Sciatic nerve (tissue), 2 donors: Measurements from ENCODE around the gene EXOSC7. TPM values are rescaled to one million over a fixed set of nuclear protein-coding genes. Genes with fewer than 3 reads are reported as not detected.

Experiments
- ATAC-seq: fragments of 200-7000 bp; cut with Tn5 transposase; one replicate; pipeline ENCODE4 v1.9.1; 2020; ENCODE audit warnings: mild to moderate bottlenecking, moderate library complexity
- DNase-seq: peaks from one replicate; pipeline ENCODE4 v3.0.0-alpha.2; 2020; ENCODE audit warnings: low spot score
- intact Hi-C: fragments of 100-400 bp; cut with DNase I; formaldehyde crosslinking; loops from one replicate; pipeline ENCODE4 v1.14.2; 2022
- total RNA-seq: library from RNA; stranded (reverse); fragmentation: NEBNext Ultra II Directional; extraction: Animal tissue kit (Norgen Biotek cat#: 25700); gene quantifications from one replicate; pipeline ENCODE4 v1.2.1, GENCODE V29; 2021
- donor health status: DM: no; HTN: no; CAD: no.
- donor health status: DM: no; HTN: no; CAD: no.

EXOSC7 gene
- total RNA-seq, 1 donor from 2014 or later, result 36.9 TPM

- intact Hi-C loops, result no loop called here
- DNase-seq (peak; percentile 66), ATAC-seq (peak; percentile 85)
Observed at GRCh38 chr3:45011756-45012508, 35.9 kb downstream of the EXOSC7 start.

DNA sequence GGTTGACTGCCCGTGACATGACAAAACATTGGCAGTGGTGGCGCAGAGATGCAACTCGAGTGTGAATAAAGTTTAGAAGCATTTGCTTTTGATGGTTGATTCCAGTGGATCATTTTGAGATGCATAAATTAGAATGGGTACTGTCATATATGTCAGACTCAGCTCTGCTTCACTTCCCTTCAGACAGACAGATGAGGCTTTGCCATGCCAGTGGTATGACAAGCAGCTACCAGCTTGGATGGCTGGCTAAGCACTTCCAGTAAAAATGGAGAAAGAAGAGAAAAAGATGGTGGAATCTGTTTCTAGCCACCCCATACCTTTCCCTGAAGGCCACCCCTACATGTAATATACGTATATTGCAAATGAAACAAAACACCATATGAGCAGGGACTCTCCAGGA is 36.5 kb downstream of the EXOSC7 start:
- intact Hi-C loops, result no loop called here
- DNase-seq (no peak), ATAC-seq (no peak)

- ATAC-seq (no peak), DNase-seq (no peak)
- intact Hi-C loops, result no loop called here
Observed at GRCh38 chr3:45016916-45017315, 40.9 kb downstream of the EXOSC7 start.

GRCh38 chr3:45017821-45018220 is 41.8 kb downstream of the EXOSC7 start:
- DNase-seq (no peak), ATAC-seq (no peak)
- intact Hi-C loops, result no loop called here

GRCh38 chr3:45020534-45020933 is 44.5 kb downstream of the EXOSC7 start:
- ATAC-seq, result no peak
- DNase-seq, result no peak

GRCh38 chr3:45021524-45022297 is 45.7 kb downstream of the EXOSC7 start:
- intact Hi-C loops, result no loop called here
- ATAC-seq, result peak; percentile 90
- peak; percentile 77 for DNase-seq

More at GRCh38 chr3:45020534-45020933, 44.5 kb downstream of the EXOSC7 start:
- intact Hi-C loops, result no loop called here

DNA sequence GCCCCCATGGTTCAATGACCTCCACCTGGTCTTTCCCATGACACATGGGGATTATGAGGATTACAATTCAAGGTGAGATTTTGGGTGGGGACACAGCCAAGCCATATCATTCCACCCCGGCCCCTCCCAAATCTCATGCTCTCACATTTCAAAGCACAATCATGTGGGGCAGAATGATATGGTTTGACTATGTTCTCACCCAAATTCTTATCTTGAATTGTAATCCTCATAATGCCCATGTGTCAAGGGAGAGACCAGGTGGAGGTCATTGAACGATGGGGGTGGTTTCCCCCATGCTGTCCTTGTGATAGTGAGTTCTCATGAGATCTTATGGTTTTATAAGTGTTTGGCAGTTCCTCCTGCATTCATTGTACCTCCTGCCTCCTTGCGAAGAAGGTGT is 47.6 kb downstream of the EXOSC7 start:
- DNase-seq (no peak), ATAC-seq (no peak)
- intact Hi-C loops, result no loop called here

- ATAC-seq, result peak; percentile 26
- DNase-seq, result no peak
- intact Hi-C loops, result no loop called here
Observed at GRCh38 chr3:45024542-45025255, 48.7 kb downstream of the EXOSC7 start.

DNA sequence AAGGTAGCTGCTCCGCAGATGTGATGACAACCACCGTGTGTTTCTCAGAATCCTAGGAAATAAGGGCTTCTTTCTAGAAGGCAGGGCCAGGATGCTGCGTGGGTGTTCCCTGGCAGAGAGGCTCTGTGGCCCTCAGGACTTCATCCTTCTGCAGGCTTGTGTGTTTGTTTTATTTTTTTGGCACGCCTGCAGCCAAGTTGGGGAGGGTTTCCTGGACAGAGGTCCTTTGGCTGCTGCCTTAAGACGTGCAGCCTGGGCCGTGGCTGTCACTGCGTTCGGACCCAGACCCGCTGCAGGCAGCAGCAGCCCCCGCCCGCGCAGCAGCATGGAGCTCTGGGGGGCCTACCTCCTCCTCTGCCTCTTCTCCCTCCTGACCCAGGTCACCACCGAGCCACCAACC is 50.0 kb downstream of the EXOSC7 start, which contains the start of gene CLEC3B:
CLEC3B (plus strand) TSS at position 266 of the 400 bp plus-strand sequence; CDS start at position 326, 60 bp downstream.
- DNase-seq (peak; percentile 77), ATAC-seq (peak; percentile 77)
- intact Hi-C loops, result no loop called here

- peak; percentile 77 for ATAC-seq
- intact Hi-C loops, result no loop called here
- DNase-seq, result peak; percentile 69
Observed at GRCh38 chr3:45026957-45027356, 50.9 kb downstream of the EXOSC7 start.

GRCh38 chr3:45027441-45027840 is 51.4 kb downstream of the EXOSC7 start:
- intact Hi-C loops, result no loop called here
- DNase-seq, result no peak
- no peak for ATAC-seq

DNA sequence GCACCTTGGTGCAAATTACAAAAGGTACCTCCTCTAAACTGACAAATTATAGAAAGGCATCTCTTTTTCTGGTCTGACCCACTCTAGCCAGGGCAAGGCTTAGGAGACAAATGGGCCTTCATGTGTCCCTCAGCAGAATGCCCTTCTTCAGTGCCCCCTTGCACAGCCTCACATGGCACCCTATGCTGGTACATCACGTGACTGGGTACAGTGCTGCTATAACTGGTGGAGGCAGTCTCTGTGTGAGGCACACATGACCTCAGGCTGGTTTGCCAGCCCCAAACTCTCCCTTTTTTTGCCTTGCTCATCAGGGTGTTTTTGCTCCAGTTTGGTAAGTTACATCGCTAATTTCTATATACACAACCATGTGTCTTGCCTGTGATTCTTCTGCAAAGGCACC is 53.2 kb downstream of the EXOSC7 start:
- intact Hi-C loops, result no loop called here
- no peak for ATAC-seq
- DNase-seq, result no peak

GRCh38 chr3:45029661-45030060 is 53.6 kb downstream of the EXOSC7 start:
- DNase-seq (no peak), ATAC-seq (no peak)
- intact Hi-C loops, result no loop called here

GRCh38 chr3:45031531-45031930 is 55.5 kb downstream of the EXOSC7 start:
- ATAC-seq (no peak), DNase-seq (no peak)
- intact Hi-C loops, result no loop called here

DNA sequence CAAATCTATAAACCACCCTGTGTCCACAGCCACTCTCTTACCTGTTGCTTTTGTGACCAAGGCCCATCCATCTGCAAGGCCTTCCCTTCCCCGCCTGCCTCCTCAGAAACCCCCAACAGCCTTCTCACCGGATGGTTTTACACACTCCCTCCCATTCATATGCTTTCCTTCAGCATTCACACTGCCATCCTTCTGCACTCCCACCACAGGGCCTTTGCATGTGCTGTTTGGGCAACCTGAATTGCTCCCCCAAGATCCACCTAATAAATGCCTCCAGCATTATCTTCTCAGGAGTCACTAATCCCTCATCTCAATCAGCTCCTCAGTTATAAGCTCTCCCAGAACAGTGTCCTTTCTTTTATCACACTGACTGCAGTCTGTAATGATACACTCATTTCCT is 56.1 kb downstream of the EXOSC7 start:
- DNase-seq (no peak), ATAC-seq (no peak)
- intact Hi-C loops, result no loop called here

DNA sequence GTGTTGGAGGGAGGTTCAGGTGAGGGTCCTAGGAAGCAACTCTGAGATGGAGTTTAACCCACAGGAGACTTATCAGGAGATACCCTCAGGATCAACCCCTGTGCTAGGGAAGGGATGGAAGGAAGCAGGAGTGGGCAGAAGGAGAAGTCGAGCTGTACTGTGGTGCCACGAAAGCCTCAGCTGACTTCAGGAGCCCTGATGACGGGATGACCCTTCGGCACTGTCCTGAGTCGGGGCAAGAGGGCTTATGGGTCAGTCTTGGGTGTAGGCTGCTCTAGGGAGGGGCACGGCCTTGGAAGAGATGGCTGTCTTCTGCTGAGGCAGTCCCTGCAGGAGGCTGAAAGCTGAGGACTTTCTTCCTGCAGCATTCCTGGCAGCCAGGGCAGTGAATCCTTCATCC is 57.7 kb downstream of the EXOSC7 start:
- DNase-seq, result no peak
- intact Hi-C loops, result no loop called here
- no peak for ATAC-seq

GRCh38 chr3:45034612-45035252 is 58.7 kb downstream of the EXOSC7 start:
- intact Hi-C loops, result loop anchor here (5.0 kb wide), 1 partner anchor 468 kb away; no protein-coding TSS in a partner anchor
- peak; percentile 66 for ATAC-seq
- DNase-seq, result peak; percentile 83

GRCh38 chr3:45035441-45036301 is 59.6 kb downstream of the EXOSC7 start:
- ATAC-seq (peak; percentile 72), DNase-seq (peak; percentile 73)
- intact Hi-C loops, result loop anchor here (5.0 kb wide), 1 partner anchor 467 kb away; no protein-coding TSS in a partner anchor
